Measurements from ENCODE around the gene IFNE. TPM values are rescaled to one million over a fixed set of nuclear protein-coding genes. Genes with fewer than 3 reads are reported as not detected.
"Not testable (repeated sequence)": the region's sequence is repeated elsewhere in the genome, so short reads cannot be mapped to it uniquely, and the experiment has no call there.

The IFNE gene
- polyA plus RNA-seq, 2 of the 4 experiments (the other 2 are of a cell fraction): 2.5 to 3.1 TPM

DNA sequence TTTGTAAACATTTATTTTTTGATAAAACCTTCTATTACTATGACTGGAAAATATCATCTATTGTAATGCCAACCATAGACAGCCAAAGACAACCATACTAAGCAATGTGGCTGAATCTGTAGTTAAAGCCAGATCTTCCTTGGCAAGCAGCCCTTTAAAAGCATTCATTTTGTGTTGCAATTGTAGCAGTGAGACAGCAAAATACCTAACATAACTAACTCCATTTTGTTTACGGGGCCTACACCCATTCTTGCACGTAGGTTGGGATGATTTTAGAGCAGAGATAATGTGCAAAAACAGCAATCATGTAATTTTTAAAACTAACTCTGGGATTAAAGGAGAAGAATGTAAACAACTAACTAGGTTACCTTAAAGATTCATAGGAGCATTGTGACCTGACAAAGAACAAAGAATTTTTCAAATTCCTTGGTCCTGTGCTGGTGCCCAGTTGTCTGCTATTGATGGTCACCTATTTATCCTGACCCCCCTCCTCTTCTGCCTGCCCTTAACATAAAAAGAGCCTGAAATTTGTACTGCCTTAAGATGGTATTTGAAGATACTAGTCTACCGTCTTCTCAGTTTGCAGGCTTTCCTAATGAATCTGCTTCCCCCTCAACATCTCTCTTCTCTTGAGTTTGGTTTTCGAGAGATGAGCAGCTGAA is 31.2 kb downstream of the IFNE start (continued):
- TF ChIP-seq, protein P1, sequence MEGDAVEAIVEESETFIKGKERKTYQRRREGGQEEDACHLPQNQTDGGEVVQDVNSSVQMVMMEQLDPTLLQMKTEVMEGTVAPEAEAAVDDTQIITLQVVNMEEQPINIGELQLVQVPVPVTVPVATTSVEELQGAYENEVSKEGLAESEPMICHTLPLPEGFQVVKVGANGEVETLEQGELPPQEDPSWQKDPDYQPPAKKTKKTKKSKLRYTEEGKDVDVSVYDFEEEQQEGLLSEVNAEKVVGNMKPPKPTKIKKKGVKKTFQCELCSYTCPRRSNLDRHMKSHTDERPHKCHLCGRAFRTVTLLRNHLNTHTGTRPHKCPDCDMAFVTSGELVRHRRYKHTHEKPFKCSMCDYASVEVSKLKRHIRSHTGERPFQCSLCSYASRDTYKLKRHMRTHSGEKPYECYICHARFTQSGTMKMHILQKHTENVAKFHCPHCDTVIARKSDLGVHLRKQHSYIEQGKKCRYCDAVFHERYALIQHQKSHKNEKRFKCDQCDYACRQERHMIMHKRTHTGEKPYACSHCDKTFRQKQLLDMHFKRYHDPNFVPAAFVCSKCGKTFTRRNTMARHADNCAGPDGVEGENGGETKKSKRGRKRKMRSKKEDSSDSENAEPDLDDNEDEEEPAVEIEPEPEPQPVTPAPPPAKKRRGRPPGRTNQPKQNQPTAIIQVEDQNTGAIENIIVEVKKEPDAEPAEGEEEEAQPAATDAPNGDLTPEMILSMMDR (IDR thresholded peaks at IDR 0.05): no peak
- TF ChIP-seq NR3C1 (IDR thresholded peaks at IDR 0.05) (no peak), HOXB5 (CRISPR knock-in tag; IDR thresholded peaks at IDR 0.05) (peak; percentile 67; the same call in 1 of the 2 replicates), FOSB (CRISPR knock-in tag; IDR thresholded peaks at IDR 0.05) (no peak), PBX3 (IDR thresholded peaks at IDR 0.05) (no peak), POLR2A (IDR thresholded peaks at IDR 0.05; ENCODE audit: low read length) (no peak), HOXB13 (CRISPR knock-in tag; IDR thresholded peaks at IDR 0.05; ENCODE audit: low read depth) (peak; percentile 90; the same call in 1 of the 2 replicates), GATA3 (IDR thresholded peaks at IDR 0.05; ENCODE audit: borderline replicate concordance) (no peak), ZSCAN20 (CRISPR knock-in tag; IDR thresholded peaks at IDR 0.05) (peak; percentile 73; the same call in 1 of the 2 replicates), SMC3 (IDR thresholded peaks at IDR 0.05) (no peak), RCOR1 (IDR thresholded peaks at IDR 0.05; ENCODE audit: low read depth, low read length) (no peak), JUNB (IDR thresholded peaks at IDR 0.05) (no peak), HDAC2 (IDR thresholded peaks at IDR 0.05) (no peak)

GRCh38 chr9:21449312-21449711 is 32.8 kb downstream of the IFNE start:
- DNase-seq (ENCODE audit: low read depth in 1 of 2, low spot score in 1 of 2); FAIRE-seq; H3K4me2 ChIP-seq; POLR2A ChIA-PET; H3K4me3 ChIP-seq; H3K27ac ChIP-seq; H3K4me1 ChIP-seq; CTCF ChIA-PET; H3K9me3 ChIP-seq: not testable (repeated sequence)
- 92% methylated on average over 5 of the region's 5 CpGs for WGBS (ENCODE audit: missing lambda C conversion rate)
- ATAC-seq: peak; percentile 38 to 50; a peak in 3 of 6 replicates

- DNase-seq (ENCODE audit: low read depth in 1 of 2, low spot score in 1 of 2) (no peak), FAIRE-seq (no peak), ATAC-seq (no peak)
- Histone ChIP-seq H3K9me3 (no peaks in the 10 kb centered on the region), H3K4me2 (no peak overlapping the region), H3K4me1 (no peaks in the 10 kb centered on the region), H3K4me3 (no peak overlapping the region), H3K27ac (no peak overlapping the region)
- TF ChIP-seq RNF2 (IDR thresholded peaks at IDR 0.05; ENCODE audit: borderline replicate concordance, low read depth): no peak
- TF ChIP-seq PBX3 (IDR thresholded peaks at IDR 0.05): no peak
- TF ChIP-seq TFCP2L1 (CRISPR knock-in tag; IDR thresholded peaks at IDR 0.05): no peak
- no peak for TF ChIP-seq MYC (IDR thresholded peaks at IDR 0.05; ENCODE audit: borderline replicate concordance, low read length)
- TF ChIP-seq CEBPB (IDR thresholded peaks at IDR 0.05): no peak
- no peak for TF ChIP-seq FOXS1 (CRISPR knock-in tag; IDR thresholded peaks at IDR 0.05)
- TF ChIP-seq RARB (CRISPR knock-in tag; IDR thresholded peaks at IDR 0.05): no peak
- no peak for TF ChIP-seq POLR2A (IDR thresholded peaks at IDR 0.05; ENCODE audit: low read length)
- TF ChIP-seq, protein P2, sequence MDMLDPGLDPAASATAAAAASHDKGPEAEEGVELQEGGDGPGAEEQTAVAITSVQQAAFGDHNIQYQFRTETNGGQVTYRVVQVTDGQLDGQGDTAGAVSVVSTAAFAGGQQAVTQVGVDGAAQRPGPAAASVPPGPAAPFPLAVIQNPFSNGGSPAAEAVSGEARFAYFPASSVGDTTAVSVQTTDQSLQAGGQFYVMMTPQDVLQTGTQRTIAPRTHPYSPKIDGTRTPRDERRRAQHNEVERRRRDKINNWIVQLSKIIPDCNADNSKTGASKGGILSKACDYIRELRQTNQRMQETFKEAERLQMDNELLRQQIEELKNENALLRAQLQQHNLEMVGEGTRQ (IDR thresholded peaks at IDR 0.05): no peak
- TF ChIP-seq KDM5A (IDR thresholded peaks at IDR 0.05): no peak
- TF ChIP-seq CHD4 (IDR thresholded peaks at IDR 0.05; ENCODE audit: borderline replicate concordance): no peak
- TF ChIP-seq TP53 (CRISPR knock-in tag; IDR thresholded peaks at IDR 0.05): no peak
- TF ChIP-seq HES2 (IDR thresholded peaks at IDR 0.05): no peak
- no peak for TF ChIP-seq HOXB5 (CRISPR knock-in tag; IDR thresholded peaks at IDR 0.05)
- TF ChIP-seq SMC3 (IDR thresholded peaks at IDR 0.05): no peak
- WGBS (ENCODE audit: missing lambda C conversion rate): 93% methylated on average over 4 of the region's 4 CpGs
- POLR2A ChIA-PET: interaction anchor here (0.7 kb wide), 1 partner anchor 23 kb away, joined by 4 read pairs; no protein-coding TSS in a partner anchor
- CTCF ChIA-PET: interaction anchor here (0.7 to 1.7 kb wide), 2 partner anchors 10 to 13 kb away, joined by 4 to 5 read pairs; no protein-coding TSS in a partner anchor
These were observed 38.1 kb downstream of the IFNE start for GRCh38 chr9:21443849-21444625.
